Memory B cell (primary cell): ENCODE data around the gene KCNJ12.
A peak's percentile ranks its signal among the peaks of the same experiment; 100 is the strongest.
"Not testable (repeated sequence)": the region's sequence is repeated elsewhere in the genome, so short reads cannot be mapped to it uniquely, and the experiment has no call there.

Source experiments
- ATAC-seq: fragments of 150-1000 bp; cut with Tn5 transposase; 2 replicates; pipeline ENCODE4 v1.10.0; 2021; ENCODE audit warnings: low read depth, mild to moderate bottlenecking, moderate library complexity
- DNase-seq, 2 donors: peaks; one replicate each; pipeline ENCODE4 v3.0.0; 2022; ENCODE audit warnings: low spot score in 2 of 2
- H3K27ac Mint-ChIP-seq: one replicate; pipeline ENCODE4 v1.8.0; 2022; ENCODE audit warnings: mild to moderate bottlenecking, moderate library complexity, mixed read lengths
- H3K27me3 Mint-ChIP-seq: one replicate; pipeline ENCODE4 v1.8.0; 2022; ENCODE audit warnings: mixed read lengths
- H3K36me3 Mint-ChIP-seq: one replicate; pipeline ENCODE4 v1.8.0; 2022; ENCODE audit warnings: mild to moderate bottlenecking, mixed read lengths
- H3K4me1 Mint-ChIP-seq: one replicate; pipeline ENCODE4 v1.8.0; 2022; ENCODE audit warnings: mixed read lengths
- H3K4me3 Mint-ChIP-seq: one replicate; pipeline ENCODE4 v1.8.0; 2022; ENCODE audit warnings: mild to moderate bottlenecking, moderate library complexity, mixed read lengths
- H3K9me3 Mint-ChIP-seq: one replicate; pipeline ENCODE4 v1.8.0; 2022; ENCODE audit warnings: mixed read lengths

The KCNJ12 gene

GRCh38 chr17:21397341-21398190 is 21.4 kb downstream of the KCNJ12 start:
- Mint-ChIP-seq H3K27ac (no peak overlapping the region), H3K9me3 (no peaks in the 10 kb centered on the region), H3K36me3 (no peaks in the 10 kb centered on the region), H3K27me3 (peaks cover 9% of the 10 kb centered on the region), H3K4me1 (no peaks in the 10 kb centered on the region), H3K4me3 (no peak overlapping the region)
- ATAC-seq: no peak
- DNase-seq: no peak

DNA sequence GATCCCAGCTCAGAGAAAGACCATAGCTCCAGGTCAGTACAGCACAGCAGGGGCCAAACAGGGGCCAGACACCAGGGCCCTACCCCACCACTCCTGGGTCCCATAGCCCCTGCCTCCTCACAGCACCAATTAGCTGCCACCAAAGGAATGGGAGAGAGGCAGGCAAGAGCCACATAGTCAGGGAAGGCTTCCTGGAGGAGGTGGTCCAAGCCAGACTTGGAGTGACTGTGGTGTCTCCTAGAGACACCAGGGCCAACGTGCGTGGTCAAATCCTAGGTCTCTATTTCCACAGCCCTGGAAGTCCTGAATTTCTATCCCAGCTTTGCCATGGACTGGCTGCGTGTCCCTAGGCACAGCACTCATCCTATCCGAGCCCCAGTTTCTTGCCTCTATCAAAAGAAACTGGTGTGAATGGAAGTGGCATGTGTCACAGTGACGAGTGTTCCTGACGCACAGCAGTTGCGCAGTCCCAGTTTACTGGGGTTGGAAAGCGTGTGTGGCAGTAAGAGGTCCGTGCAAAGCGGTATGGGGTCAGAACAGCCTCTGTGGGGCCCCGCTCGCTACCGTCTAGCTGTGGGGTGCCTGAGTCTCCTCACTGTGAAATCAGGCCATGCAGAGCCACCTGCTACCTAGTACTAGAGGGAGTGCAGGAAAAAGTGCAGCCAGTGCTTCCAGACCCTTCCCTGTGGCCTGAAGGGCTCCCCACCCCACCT is 23.5 kb downstream of the KCNJ12 start:
- Mint-ChIP-seq H3K4me1 (no peaks in the 10 kb centered on the region), H3K9me3 (no peaks in the 10 kb centered on the region), H3K27me3 (peaks cover 6% of the 10 kb centered on the region), H3K36me3 (no peaks in the 10 kb centered on the region), H3K27ac (no peak overlapping the region), H3K4me3 (no peak overlapping the region)
- ATAC-seq: no peak
- DNase-seq: no peak

DNA sequence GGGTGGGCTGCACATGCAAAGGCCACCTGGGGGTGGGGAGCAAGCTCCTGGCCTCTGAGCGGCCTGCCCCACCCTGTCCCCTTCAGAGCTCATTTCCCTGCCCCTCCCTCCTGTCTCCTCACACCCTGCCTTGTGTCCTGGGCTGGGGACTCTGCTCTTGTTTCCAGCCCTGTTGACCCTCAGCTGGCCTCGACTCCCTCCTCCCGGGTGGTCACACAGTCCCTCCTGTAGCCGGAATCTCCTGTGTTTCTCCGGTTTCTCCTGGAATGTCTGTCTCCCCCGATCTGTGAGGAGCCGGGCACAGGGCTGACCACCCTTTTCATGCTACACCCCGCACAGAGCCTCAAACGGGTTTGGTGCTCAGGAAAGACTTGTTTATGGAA is 24.0 kb downstream of the KCNJ12 start:
- not testable (repeated sequence) for ATAC-seq, H3K36me3 Mint-ChIP-seq, H3K4me1 Mint-ChIP-seq

GRCh38 chr17:21400816-21401593 is 24.8 kb downstream of the KCNJ12 start:
- H3K27me3 Mint-ChIP-seq: peaks cover 4% of the 10 kb centered on the region
- H3K9me3 Mint-ChIP-seq: no peaks in the 10 kb centered on the region
- H3K36me3 Mint-ChIP-seq: no peaks in the 10 kb centered on the region
- DNase-seq: no peak
- H3K27ac Mint-ChIP-seq: no peak overlapping the region
- H3K4me1 Mint-ChIP-seq: no peaks in the 10 kb centered on the region
- ATAC-seq: no peak
- no peak overlapping the region for H3K4me3 Mint-ChIP-seq

More for the DNA sequence above, 24.0 kb downstream of the KCNJ12 start:
- H3K27me3 Mint-ChIP-seq, H3K9me3 Mint-ChIP-seq, DNase-seq, H3K4me3 Mint-ChIP-seq, H3K27ac Mint-ChIP-seq: not testable (repeated sequence)

- H3K4me3 Mint-ChIP-seq, H3K27me3 Mint-ChIP-seq, H3K4me1 Mint-ChIP-seq, ATAC-seq, H3K36me3 Mint-ChIP-seq, H3K27ac Mint-ChIP-seq, H3K9me3 Mint-ChIP-seq, DNase-seq: not testable (repeated sequence)
Measured at GRCh38 chr17:21402166-21402571, 26.0 kb downstream of the KCNJ12 start.

DNA sequence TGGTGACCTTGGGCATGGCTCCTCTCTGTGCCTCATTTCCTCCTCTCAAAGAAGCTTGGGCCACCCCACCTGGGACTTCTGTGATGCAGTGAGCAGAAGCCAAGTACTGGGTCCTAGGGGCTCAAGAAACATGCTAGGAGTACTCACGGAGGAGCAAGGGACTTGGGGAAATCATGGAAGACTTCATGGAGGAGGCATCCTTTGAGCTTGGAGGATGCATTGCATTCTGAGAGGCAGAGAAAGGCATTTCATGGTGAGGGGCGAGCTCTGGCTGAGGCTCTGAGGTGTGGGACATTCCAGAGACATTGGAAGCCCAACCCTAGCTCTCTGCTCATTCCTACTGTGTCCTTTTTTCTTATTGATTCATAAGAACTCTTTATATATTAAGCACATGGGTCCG is 26.8 kb downstream of the KCNJ12 start:
- not testable (repeated sequence) for H3K36me3 Mint-ChIP-seq, H3K27ac Mint-ChIP-seq, H3K4me1 Mint-ChIP-seq, DNase-seq, H3K9me3 Mint-ChIP-seq, H3K4me3 Mint-ChIP-seq, ATAC-seq
- peaks cover 11% of the 10 kb centered on the region for H3K27me3 Mint-ChIP-seq

- DNase-seq, H3K4me3 Mint-ChIP-seq, H3K27me3 Mint-ChIP-seq, H3K9me3 Mint-ChIP-seq, H3K4me1 Mint-ChIP-seq, H3K36me3 Mint-ChIP-seq, ATAC-seq, H3K27ac Mint-ChIP-seq: not testable (repeated sequence)
Measured at GRCh38 chr17:21404106-21404505, 27.9 kb downstream of the KCNJ12 start.

GRCh38 chr17:21404539-21404938 is 28.4 kb downstream of the KCNJ12 start:
- H3K9me3 Mint-ChIP-seq, DNase-seq, ATAC-seq, H3K27ac Mint-ChIP-seq, H3K4me1 Mint-ChIP-seq, H3K36me3 Mint-ChIP-seq, H3K27me3 Mint-ChIP-seq, H3K4me3 Mint-ChIP-seq: not testable (repeated sequence)

GRCh38 chr17:21404956-21405731 is 29.0 kb downstream of the KCNJ12 start:
- DNase-seq, H3K36me3 Mint-ChIP-seq, H3K27ac Mint-ChIP-seq, H3K27me3 Mint-ChIP-seq, ATAC-seq, H3K4me3 Mint-ChIP-seq, H3K9me3 Mint-ChIP-seq, H3K4me1 Mint-ChIP-seq: not testable (repeated sequence)

DNA sequence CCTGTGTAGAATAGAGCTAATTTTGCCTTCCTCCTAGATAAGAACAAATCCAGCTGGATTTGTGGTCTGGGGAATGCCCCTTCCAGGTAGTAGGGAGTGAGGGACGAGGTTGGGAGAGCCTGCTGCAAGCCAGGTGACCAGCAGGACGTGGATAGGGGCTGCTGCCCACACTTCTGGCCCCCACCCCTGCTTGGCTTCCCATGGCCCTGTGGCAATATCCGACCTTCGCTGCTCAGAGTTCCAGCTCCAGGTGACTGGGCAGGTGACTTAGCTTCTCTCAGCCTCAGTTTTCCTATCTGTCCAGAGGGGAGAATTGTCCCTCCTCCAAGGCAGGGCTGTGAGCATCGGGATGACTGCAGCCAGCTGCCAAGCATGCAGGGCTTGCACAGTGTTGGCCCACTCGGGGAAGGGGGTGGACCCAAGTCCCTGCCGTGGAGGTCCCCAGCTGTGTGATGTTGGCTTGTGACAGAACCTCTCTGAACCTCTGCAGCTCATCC is 29.8 kb downstream of the KCNJ12 start:
- not testable (repeated sequence) for ATAC-seq, H3K36me3 Mint-ChIP-seq, H3K4me3 Mint-ChIP-seq, H3K9me3 Mint-ChIP-seq, H3K27me3 Mint-ChIP-seq, H3K4me1 Mint-ChIP-seq, H3K27ac Mint-ChIP-seq, DNase-seq

DNA sequence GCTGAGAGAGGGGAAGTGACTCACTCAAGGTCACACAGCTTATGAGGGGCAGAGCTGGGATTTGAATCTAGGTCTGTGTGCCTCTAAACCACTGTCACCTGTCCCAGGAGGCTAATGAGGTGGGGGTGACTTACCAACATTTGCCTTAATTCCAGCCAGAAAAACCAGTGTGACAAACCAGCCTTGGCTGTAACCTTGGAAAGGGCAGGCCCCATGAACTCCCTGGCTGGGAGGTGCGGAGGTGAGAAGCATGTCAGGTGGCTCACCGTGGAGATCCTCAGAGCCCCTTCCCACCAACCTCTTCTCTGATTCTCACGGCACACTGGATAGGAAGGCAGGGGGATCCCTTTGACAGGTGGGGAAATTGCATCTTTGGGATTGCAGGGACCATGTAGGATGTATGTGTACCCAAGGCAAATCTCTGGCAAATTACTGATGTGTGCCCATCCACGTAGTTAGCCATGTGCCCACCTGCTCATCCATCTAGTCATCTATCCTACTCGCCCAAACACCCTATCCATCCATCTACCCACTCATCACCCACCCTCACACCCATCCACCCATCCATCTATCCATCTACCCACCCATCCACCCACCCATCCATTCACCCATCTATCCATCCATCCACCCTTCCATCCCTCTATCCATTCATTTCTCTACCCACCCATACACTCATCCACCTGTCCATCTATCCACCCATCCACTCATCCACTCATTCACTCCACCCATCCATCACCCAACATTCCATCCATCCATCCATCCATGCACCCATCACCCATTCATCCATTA is 30.7 kb downstream of the KCNJ12 start:
- not testable (repeated sequence) for H3K4me3 Mint-ChIP-seq, ATAC-seq, H3K9me3 Mint-ChIP-seq, H3K4me1 Mint-ChIP-seq, H3K27ac Mint-ChIP-seq, H3K27me3 Mint-ChIP-seq, DNase-seq, H3K36me3 Mint-ChIP-seq

DNA sequence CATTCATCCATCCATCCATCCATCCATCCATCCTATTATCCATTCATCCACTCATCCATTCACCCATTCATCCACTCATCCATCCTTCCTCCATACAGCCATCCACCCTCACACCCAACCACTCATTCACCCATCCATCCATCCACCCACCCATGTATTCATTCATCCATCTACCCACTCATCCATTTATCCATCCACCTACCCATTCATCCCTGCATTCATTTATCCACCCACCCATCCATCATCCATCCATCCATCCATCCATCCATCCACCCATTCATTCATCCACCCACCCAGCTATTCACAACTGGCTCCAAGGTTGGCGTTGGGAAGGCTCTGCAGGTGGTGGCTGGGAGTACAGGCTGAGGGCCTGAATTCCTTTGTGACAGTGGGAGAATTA is 31.6 kb downstream of the KCNJ12 start:
- ATAC-seq, H3K27ac Mint-ChIP-seq, H3K4me1 Mint-ChIP-seq, H3K9me3 Mint-ChIP-seq, DNase-seq, H3K36me3 Mint-ChIP-seq, H3K27me3 Mint-ChIP-seq, H3K4me3 Mint-ChIP-seq: not testable (repeated sequence)

DNA sequence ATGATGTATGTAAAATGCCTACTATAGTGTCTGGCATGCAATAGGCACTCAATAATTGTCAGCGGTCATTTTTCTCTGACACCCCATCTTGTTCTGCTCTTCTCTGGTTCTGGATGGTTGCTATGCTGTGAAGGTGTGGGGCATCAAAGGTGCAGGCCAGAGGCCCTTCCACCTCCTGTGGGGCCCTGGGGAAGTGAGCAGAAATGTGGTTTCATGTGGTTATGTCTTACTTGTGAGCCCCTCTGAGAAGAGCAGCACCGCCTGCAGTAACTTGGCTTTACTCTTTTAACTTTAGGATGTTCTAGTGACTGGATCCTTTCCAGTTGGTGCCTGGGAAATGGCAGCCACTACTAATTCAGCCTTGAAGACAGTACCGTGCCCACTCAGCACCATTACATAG is 32.1 kb downstream of the KCNJ12 start:
- not testable (repeated sequence) for DNase-seq, H3K27me3 Mint-ChIP-seq, H3K4me3 Mint-ChIP-seq, H3K9me3 Mint-ChIP-seq, H3K4me1 Mint-ChIP-seq, H3K36me3 Mint-ChIP-seq, H3K27ac Mint-ChIP-seq
- ATAC-seq: peak; percentile 37
